Testis (tissue), 3 donors: ENCODE data around the gene FOXO6. TPM values are rescaled to one million over a fixed set of nuclear protein-coding genes. Genes with fewer than 3 reads are reported as not detected.

Experiments used
- DNase-seq: peaks from one replicate; pipeline ENCODE4 v3.0.0-alpha.2; 2019
- H3K27ac ChIP-seq, 2 donors: fragments of 200-600 bp; sonication (generic); one replicate each; pipeline ENCODE4 v1.5.1; 2019
- H3K27me3 ChIP-seq: fragments of 200-600 bp; sonication (generic); one replicate; pipeline ENCODE4 v1.5.1; 2019
- H3K36me3 ChIP-seq: fragments of 200-600 bp; sonication (generic); one replicate; pipeline ENCODE4 v1.5.1; 2017; ENCODE audit warnings: low read depth; ENCODE audit errors: missing control alignments
- H3K4me1 ChIP-seq: fragments of 200-600 bp; sonication (generic); one replicate; pipeline ENCODE4 v1.5.1; 2019
- H3K4me3 ChIP-seq, 2 donors: fragments of 200-600 bp; sonication (generic); one replicate each; pipeline ENCODE4 v1.5.1; 2017 to 2019
- H3K9me3 ChIP-seq: fragments of 200-600 bp; sonication (generic); one replicate; pipeline ENCODE4 v1.5.1; 2017
- POLR2A ChIP-seq: fragments of 450-650 bp; IDR thresholded peaks from one replicate; pipeline ENCODE4 v1.6.1; 2017; ENCODE audit warnings: antibody characterized with exemption, mild to moderate bottlenecking, moderate library complexity
- WGBS, 2 donors: methylation state at CpG; one replicate each; pipeline ENCODE4 v1.1.5; 2018; 5-methylcytosine and 5-hydroxymethylcytosine counted together
- intact Hi-C: fragments of 100-400 bp; cut with DNase I; formaldehyde crosslinking; loops from one replicate; pipeline ENCODE4 v1.15.1; 2023; ENCODE audit warnings: low total_unique reads
- polyA plus RNA-seq: library from polyadenylated mRNA; stranded (reverse); fragments of 350-450 nt; fragmentation: Illumina TruSeq; extraction: RNeasy Lipid Tissue Mini Kit (QIAGEN cat#74804); gene quantifications from one replicate; pipeline ENCODE4 v1.2.3, GENCODE V29; 2014; ENCODE audit warnings: low read depth, low replicate concordance; ENCODE audit not compliant: insufficient read depth
- total RNA-seq, 2 donors: library from RNA; depleted of rRNA; stranded (reverse); fragments of >200 nt; gene quantifications; one replicate each; pipeline ENCODE4 v1.2.3, GENCODE V29; 2016
- TF ChIP-seq, protein P1 (sequence below), 3 experiments: fragments of 450-650 bp in 2 of 3; fragments of 200-600 bp in 1 of 3; sonication (generic) in 1 of 3; IDR thresholded peaks; one replicate each; pipeline ENCODE4 v1.5.1; 2016 to 2019; ENCODE audit warnings: antibody characterized with exemption in 3 of 3, mild to moderate bottlenecking in 2 of 3, moderate library complexity in 1 of 3

Gene FOXO6
- total and polyA plus RNA-seq, 3 donors from 2014 or later: 2.4 to 4.5 (median 3.8) TPM

DNA sequence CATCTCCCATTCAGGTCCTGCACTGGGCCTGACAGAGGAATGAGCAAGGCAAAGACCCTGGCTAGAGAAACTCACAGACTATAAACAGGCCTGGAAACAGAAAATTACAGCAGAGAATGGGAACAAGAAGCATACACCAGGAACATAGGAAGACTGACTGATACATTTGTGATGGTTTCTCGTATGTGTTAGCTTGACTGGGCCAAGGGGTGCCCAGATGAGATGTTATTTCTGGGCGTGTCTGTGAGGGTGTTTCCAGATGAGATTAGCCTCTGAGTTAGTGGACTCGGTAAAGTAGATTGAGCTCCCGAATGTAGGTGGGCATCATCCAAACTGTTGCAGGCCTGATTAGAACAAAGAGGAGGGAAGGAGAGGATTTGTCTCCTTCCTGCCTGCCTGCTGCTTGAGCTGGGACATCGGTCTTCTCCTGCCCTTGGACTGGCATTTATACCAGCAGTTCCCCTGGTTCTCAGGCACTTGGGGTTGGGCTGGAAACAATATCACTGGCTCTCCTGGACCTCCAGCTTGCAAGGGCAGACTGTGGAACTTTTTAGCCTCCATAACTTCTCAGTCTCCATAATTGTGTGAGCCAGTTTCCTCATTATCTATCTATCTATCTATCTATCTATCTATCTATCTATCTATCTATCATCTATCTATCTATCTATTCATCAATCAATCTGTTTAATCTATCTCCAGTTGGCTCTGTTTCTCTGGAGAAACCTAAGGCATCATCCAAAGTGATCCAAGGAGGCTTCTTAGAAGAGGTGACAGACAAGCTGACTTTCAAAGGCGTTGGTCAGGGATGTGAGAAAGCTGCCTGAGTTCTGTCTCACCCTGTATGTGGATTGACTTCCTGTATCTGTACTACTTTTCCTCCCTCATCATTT, 9.7 kb upstream of the FOXO6 start:
- Histone ChIP-seq H3K27ac (no peak overlapping the region), H3K4me3 (no peak overlapping the region), H3K27me3 (no peaks in the 10 kb centered on the region), H3K36me3 (no peaks in the 10 kb centered on the region), H3K9me3 (no peaks in the 10 kb centered on the region), H3K4me1 (no peaks in the 10 kb centered on the region)
- TF ChIP-seq, protein P1, sequence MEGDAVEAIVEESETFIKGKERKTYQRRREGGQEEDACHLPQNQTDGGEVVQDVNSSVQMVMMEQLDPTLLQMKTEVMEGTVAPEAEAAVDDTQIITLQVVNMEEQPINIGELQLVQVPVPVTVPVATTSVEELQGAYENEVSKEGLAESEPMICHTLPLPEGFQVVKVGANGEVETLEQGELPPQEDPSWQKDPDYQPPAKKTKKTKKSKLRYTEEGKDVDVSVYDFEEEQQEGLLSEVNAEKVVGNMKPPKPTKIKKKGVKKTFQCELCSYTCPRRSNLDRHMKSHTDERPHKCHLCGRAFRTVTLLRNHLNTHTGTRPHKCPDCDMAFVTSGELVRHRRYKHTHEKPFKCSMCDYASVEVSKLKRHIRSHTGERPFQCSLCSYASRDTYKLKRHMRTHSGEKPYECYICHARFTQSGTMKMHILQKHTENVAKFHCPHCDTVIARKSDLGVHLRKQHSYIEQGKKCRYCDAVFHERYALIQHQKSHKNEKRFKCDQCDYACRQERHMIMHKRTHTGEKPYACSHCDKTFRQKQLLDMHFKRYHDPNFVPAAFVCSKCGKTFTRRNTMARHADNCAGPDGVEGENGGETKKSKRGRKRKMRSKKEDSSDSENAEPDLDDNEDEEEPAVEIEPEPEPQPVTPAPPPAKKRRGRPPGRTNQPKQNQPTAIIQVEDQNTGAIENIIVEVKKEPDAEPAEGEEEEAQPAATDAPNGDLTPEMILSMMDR (IDR thresholded peaks at IDR 0.05): no peak
- no peak for TF ChIP-seq POLR2A
- intact Hi-C loops: no loop called here
- WGBS, 2 donors: 87 to 94% methylated on average over 6 of the region's 6 CpGs
- DNase-seq: no peak

DNA sequence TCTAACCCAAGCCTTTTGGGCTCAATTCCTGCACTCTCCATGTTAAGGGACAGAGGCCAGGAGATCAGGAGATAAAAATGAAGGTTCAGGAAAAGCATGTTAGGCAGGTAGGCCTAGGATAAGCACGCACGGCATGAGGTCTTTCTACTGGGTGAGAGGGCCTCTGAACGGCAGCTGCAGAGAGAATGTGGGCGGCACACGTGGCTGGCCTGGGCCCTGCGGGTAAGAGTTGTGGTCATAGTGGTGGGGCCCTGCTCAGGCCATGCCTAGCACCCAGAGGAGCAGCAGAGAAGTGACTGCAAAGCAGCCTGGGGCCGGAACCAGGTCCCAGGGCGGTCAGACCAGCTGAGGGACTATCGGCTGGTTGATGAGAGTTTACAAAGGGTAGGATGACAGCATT, 7.5 kb upstream of the FOXO6 start:
- no peak for DNase-seq
- Histone ChIP-seq H3K9me3 (no peaks in the 10 kb centered on the region), H3K4me1 (no peaks in the 10 kb centered on the region), H3K27me3 (no peaks in the 10 kb centered on the region), H3K27ac (no peak overlapping the region), H3K4me3 (no peak overlapping the region), H3K36me3 (no peaks in the 10 kb centered on the region)
- 89 to 92% methylated on average over 6 to 9 of the region's 9 CpGs for WGBS, 2 donors
- intact Hi-C loops: no loop called here
- TF ChIP-seq, protein P1 (IDR thresholded peaks at IDR 0.05): no peak
- no peak for TF ChIP-seq POLR2A

- Histone ChIP-seq H3K4me1 (no peaks in the 10 kb centered on the region), H3K27me3 (no peaks in the 10 kb centered on the region), H3K27ac (no peak overlapping the region), H3K4me3 (no peak overlapping the region), H3K9me3 (no peaks in the 10 kb centered on the region), H3K36me3 (no peaks in the 10 kb centered on the region)
- no peak for DNase-seq
- WGBS, 2 donors: 86 to 100% methylated on average over 3 of the region's 3 CpGs
- intact Hi-C loops: no loop called here
- no peak for TF ChIP-seq POLR2A
- TF ChIP-seq, protein P1 (IDR thresholded peaks at IDR 0.05): no peak
Measured at GRCh38 chr1:41354956-41355355, 6.3 kb upstream of the FOXO6 start.

DNA sequence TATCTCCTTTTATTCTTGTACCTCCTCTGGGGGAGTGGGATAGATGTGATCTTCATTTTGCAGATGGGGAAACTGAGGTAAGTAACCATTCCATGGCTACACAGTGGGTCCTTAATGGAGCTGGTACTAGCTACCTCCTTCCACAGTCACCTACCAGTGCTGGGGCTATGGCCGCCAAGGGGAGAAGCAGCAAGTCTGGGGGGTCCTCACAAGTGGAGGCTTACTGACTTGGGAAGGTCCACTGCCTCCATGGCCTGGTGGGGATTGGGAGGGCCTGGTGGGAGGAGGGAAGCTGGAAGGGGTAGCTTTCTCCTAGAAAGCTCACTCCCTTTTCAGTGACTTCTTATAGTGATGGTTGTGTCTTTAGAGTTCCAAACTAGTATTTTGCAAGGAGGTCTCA, 5.9 kb upstream of the FOXO6 start:
- Histone ChIP-seq H3K9me3 (no peaks in the 10 kb centered on the region), H3K36me3 (no peaks in the 10 kb centered on the region), H3K27me3 (no peaks in the 10 kb centered on the region), H3K4me3 (no peak overlapping the region), H3K27ac (no peak overlapping the region), H3K4me1 (no peaks in the 10 kb centered on the region)
- TF ChIP-seq POLR2A: no peak
- TF ChIP-seq, protein P1 (IDR thresholded peaks at IDR 0.05): no peak
- no peak for DNase-seq
- intact Hi-C loops: no loop called here
- WGBS, 2 donors: 95 to 100% methylated on average over 1 of the region's 1 CpG

- H3K36me3 ChIP-seq: no peaks in the 10 kb centered on the region
- no peaks in the 10 kb centered on the region for H3K27me3 ChIP-seq
- DNase-seq: no peak
- no peak overlapping the region for H3K27ac ChIP-seq
- WGBS, 2 donors: 67 to 85% methylated on average over 6 of the region's 6 CpGs
- no peaks in the 10 kb centered on the region for H3K9me3 ChIP-seq
- H3K4me3 ChIP-seq: no peak overlapping the region
- no peak for TF ChIP-seq POLR2A
- TF ChIP-seq, protein P1 (IDR thresholded peaks at IDR 0.05): no peak
- no peaks in the 10 kb centered on the region for H3K4me1 ChIP-seq
- intact Hi-C loops: no loop called here
Measured at GRCh38 chr1:41355761-41356160, 5.5 kb upstream of the FOXO6 start.
